ENCODE measurements around the gene ZNRF1. TPM values are rescaled to one million over a fixed set of nuclear protein-coding genes. Genes with fewer than 3 reads are reported as not detected.
A peak's percentile ranks its signal among the peaks of the same experiment; 100 is the strongest.

The ZNRF1 gene
- total and polyA plus RNA-seq, 4 donors = 7.9 to 10.9 (median 9.2) TPM

DNA sequence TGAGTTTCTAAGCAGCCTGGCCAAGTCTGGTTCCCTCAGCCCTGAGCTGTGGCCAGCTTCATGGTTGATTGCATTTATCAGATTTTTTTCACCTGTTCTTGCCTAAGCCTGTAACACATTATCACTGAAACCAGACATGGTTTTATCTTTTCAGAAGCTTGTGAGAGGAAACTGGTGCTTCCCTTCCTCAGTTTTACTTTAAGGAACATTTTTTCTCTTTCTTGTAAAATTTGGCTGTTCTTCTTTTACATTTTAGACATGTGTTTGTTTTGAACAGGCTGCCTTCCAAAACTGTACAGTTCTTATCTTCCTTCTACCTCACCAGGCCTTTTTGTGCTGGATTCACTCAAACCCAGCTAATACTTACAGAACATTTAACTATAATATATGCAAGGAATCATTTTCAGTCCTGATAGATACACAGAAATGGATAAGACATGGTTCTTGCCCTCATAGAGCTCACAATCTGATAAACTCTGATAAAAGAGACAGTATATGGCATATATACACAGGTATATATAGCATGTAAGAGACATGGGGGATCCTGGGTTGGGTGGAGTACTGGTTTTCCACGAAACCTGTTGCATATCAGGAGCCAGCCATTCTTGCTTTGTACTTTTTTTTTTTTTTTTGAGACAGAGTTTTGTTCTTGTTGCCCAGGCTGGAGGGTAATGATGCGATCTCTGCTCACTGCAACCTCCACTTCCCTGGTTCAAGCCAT, 44.5 kb downstream of the ZNRF1 start:
- Histone ChIP-seq H3K27me3 (ENCODE audit: control insufficient read depth in 4 of 4, insufficient read depth in 4 of 4, low read length in 3 of 4) (no peaks in the 10 kb centered on the region), H3K4me3 (ENCODE audit: low read depth in 1 of 3, low read length in 3 of 3) (no peak overlapping the region), H3K27ac (ENCODE audit: low read depth in 1 of 2, low read length in 2 of 2) (peak overlapping the region in 1 of 2 donors; percentile 7), H3K36me3 (ENCODE audit: control insufficient read depth in 4 of 4, insufficient read depth in 3 of 4, low read depth in 1 of 4, low read length in 3 of 4) (no peaks in the 10 kb centered on the region), H3K4me1 (ENCODE audit: control insufficient read depth in 4 of 4, insufficient read depth in 4 of 4, low read length in 3 of 4) (peaks cover 2 to 13% (median 5%) of the 10 kb centered on the region in 4 donors), H3K9me3 (ENCODE audit: control insufficient read depth in 4 of 4, low read length in 3 of 4) (no peaks in the 10 kb centered on the region), H3K9ac (ENCODE audit: low read depth in 1 of 2, low read length in 2 of 2) (no peak overlapping the region)
- TF ChIP-seq GABPA (IDR thresholded peaks at IDR 0.05 in 1 of 2, conservative IDR thresholded peaks at IDR 0.05 in 1 of 2) (no peak), NR2F2 (IDR thresholded peaks at IDR 0.05) (no peak), EGR1 (IDR thresholded peaks at IDR 0.05; ENCODE audit: low read depth in 2 of 2) (no peak), ZBTB33 (IDR thresholded peaks at IDR 0.05) (no peak), HNF4G (IDR thresholded peaks at IDR 0.05) (no peak), JUND (IDR thresholded peaks at IDR 0.05) (no peak), FOXA2 (IDR thresholded peaks at IDR 0.05) (no peak), FOXA1 (IDR thresholded peaks at IDR 0.05) (no peak), TAF1 (conservative IDR thresholded peaks at IDR 0.05) (no peak), RAD21 (IDR thresholded peaks at IDR 0.05) (no peak), CTCF (IDR thresholded peaks at IDR 0.05; ENCODE audit: low read depth, low read length, missing input control) (no peak)
- TF ChIP-seq, protein P1, sequence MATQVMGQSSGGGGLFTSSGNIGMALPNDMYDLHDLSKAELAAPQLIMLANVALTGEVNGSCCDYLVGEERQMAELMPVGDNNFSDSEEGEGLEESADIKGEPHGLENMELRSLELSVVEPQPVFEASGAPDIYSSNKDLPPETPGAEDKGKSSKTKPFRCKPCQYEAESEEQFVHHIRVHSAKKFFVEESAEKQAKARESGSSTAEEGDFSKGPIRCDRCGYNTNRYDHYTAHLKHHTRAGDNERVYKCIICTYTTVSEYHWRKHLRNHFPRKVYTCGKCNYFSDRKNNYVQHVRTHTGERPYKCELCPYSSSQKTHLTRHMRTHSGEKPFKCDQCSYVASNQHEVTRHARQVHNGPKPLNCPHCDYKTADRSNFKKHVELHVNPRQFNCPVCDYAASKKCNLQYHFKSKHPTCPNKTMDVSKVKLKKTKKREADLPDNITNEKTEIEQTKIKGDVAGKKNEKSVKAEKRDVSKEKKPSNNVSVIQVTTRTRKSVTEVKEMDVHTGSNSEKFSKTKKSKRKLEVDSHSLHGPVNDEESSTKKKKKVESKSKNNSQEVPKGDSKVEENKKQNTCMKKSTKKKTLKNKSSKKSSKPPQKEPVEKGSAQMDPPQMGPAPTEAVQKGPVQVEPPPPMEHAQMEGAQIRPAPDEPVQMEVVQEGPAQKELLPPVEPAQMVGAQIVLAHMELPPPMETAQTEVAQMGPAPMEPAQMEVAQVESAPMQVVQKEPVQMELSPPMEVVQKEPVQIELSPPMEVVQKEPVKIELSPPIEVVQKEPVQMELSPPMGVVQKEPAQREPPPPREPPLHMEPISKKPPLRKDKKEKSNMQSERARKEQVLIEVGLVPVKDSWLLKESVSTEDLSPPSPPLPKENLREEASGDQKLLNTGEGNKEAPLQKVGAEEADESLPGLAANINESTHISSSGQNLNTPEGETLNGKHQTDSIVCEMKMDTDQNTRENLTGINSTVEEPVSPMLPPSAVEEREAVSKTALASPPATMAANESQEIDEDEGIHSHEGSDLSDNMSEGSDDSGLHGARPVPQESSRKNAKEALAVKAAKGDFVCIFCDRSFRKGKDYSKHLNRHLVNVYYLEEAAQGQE (IDR thresholded peaks at IDR 0.05) = no peak
- TF ChIP-seq, protein P2, sequence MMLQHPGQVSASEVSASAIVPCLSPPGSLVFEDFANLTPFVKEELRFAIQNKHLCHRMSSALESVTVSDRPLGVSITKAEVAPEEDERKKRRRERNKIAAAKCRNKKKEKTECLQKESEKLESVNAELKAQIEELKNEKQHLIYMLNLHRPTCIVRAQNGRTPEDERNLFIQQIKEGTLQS (IDR thresholded peaks at IDR 0.05) = no peak
- WGBS = 94% methylated on average over 2 of the region's 2 CpGs
- no peak for DNase-seq (ENCODE audit: low spot score)

- Histone ChIP-seq H3K4me1 (ENCODE audit: control insufficient read depth in 4 of 4, insufficient read depth in 4 of 4, low read length in 3 of 4) (peaks cover 4 to 16% (median 5%) of the 10 kb centered on the region in 4 donors), H3K4me3 (ENCODE audit: low read depth in 1 of 3, low read length in 3 of 3) (no peak overlapping the region), H3K27ac (ENCODE audit: low read depth in 1 of 2, low read length in 2 of 2) (no peak overlapping the region), H3K36me3 (ENCODE audit: control insufficient read depth in 4 of 4, insufficient read depth in 3 of 4, low read depth in 1 of 4, low read length in 3 of 4) (no peaks in the 10 kb centered on the region), H3K9me3 (ENCODE audit: control insufficient read depth in 4 of 4, low read length in 3 of 4) (no peaks in the 10 kb centered on the region), H3K27me3 (ENCODE audit: control insufficient read depth in 4 of 4, insufficient read depth in 4 of 4, low read length in 3 of 4) (no peaks in the 10 kb centered on the region), H3K9ac (ENCODE audit: low read depth in 1 of 2, low read length in 2 of 2) (no peak overlapping the region)
- no peak for DNase-seq (ENCODE audit: low spot score)
- WGBS = 71% methylated on average over 3 of the region's 3 CpGs
- no peak for TF ChIP-seq CTCF (IDR thresholded peaks at IDR 0.05; ENCODE audit: low read depth, low read length, missing input control)
- TF ChIP-seq RAD21 (IDR thresholded peaks at IDR 0.05) = no peak
- no peak for TF ChIP-seq GABPA (IDR thresholded peaks at IDR 0.05 in 1 of 2, conservative IDR thresholded peaks at IDR 0.05 in 1 of 2)
- TF ChIP-seq FOXA1 (IDR thresholded peaks at IDR 0.05) = no peak
- TF ChIP-seq, protein P2 (IDR thresholded peaks at IDR 0.05) = no peak
- TF ChIP-seq MAX (IDR thresholded peaks at IDR 0.05) = no peak
Measured at GRCh38 chr16:75044800-75045361, 46.1 kb downstream of the ZNRF1 start.
